ENCODE data around the gene ABCG4. TPM values are rescaled to one million over a fixed set of nuclear protein-coding genes. Genes with fewer than 3 reads are reported as not detected.

ABCG4 gene
- total and polyA plus RNA-seq, 9 of the 15 experiments (the other 6 are each of a cell fraction or from before 2014, with no cell fraction given): 0.03 to 0.11 (median 0.07) TPM; not detected in 4

DNA sequence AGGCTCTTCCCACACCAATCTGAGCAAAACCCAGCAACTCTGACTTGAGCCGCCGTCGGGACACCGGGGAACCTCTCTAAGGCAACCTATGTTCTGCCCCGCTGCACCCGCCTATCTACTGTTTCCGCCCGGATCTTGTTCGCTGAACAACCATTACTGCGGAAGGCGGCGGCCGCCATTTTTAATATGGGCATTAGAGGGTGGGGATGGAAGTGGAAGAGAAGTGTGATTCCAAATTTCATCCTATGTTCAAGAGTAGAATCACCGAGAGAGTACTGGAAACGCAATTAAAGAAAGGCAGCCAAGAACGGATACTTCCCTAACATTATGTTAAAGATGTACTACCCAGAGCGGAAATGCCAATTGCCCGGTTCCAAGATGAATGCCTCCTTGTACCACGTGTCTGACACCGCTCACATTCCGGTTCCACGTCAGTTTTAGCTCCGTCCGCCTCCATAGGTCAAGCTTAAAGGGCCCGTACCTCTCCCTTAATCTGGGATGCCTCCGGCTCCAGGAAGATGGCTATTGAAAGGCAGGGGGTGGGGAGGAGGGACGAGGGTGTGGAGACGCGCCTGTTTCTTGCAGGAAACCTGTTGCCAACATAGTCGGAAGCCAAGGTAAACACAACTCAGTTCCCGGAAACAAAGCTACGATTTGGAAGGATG is 47.0 kb upstream of the ABCG4 start, which contains the start of gene DPAGT1 (continued):
- TF ChIP-seq, protein P1, sequence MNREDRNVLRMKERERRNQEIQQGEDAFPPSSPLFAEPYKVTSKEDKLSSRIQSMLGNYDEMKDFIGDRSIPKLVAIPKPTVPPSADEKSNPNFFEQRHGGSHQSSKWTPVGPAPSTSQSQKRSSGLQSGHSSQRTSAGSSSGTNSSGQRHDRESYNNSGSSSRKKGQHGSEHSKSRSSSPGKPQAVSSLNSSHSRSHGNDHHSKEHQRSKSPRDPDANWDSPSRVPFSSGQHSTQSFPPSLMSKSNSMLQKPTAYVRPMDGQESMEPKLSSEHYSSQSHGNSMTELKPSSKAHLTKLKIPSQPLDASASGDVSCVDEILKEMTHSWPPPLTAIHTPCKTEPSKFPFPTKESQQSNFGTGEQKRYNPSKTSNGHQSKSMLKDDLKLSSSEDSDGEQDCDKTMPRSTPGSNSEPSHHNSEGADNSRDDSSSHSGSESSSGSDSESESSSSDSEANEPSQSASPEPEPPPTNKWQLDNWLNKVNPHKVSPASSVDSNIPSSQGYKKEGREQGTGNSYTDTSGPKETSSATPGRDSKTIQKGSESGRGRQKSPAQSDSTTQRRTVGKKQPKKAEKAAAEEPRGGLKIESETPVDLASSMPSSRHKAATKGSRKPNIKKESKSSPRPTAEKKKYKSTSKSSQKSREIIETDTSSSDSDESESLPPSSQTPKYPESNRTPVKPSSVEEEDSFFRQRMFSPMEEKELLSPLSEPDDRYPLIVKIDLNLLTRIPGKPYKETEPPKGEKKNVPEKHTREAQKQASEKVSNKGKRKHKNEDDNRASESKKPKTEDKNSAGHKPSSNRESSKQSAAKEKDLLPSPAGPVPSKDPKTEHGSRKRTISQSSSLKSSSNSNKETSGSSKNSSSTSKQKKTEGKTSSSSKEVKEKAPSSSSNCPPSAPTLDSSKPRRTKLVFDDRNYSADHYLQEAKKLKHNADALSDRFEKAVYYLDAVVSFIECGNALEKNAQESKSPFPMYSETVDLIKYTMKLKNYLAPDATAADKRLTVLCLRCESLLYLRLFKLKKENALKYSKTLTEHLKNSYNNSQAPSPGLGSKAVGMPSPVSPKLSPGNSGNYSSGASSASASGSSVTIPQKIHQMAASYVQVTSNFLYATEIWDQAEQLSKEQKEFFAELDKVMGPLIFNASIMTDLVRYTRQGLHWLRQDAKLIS (CRISPR knock-in tag; IDR thresholded peaks at IDR 0.05): no peak
- no peak for TF ChIP-seq ARID1B (IDR thresholded peaks at IDR 0.05)
- TF ChIP-seq SOX6 (IDR thresholded peaks at IDR 0.05): no peak
- TF ChIP-seq, protein P2, sequence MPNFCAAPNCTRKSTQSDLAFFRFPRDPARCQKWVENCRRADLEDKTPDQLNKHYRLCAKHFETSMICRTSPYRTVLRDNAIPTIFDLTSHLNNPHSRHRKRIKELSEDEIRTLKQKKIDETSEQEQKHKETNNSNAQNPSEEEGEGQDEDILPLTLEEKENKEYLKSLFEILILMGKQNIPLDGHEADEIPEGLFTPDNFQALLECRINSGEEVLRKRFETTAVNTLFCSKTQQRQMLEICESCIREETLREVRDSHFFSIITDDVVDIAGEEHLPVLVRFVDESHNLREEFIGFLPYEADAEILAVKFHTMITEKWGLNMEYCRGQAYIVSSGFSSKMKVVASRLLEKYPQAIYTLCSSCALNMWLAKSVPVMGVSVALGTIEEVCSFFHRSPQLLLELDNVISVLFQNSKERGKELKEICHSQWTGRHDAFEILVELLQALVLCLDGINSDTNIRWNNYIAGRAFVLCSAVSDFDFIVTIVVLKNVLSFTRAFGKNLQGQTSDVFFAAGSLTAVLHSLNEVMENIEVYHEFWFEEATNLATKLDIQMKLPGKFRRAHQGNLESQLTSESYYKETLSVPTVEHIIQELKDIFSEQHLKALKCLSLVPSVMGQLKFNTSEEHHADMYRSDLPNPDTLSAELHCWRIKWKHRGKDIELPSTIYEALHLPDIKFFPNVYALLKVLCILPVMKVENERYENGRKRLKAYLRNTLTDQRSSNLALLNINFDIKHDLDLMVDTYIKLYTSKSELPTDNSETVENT (CRISPR knock-in tag; IDR thresholded peaks at IDR 0.05): no peak
- peak; percentile 92 to 97 for TF ChIP-seq TEAD1 (CRISPR knock-in tag; IDR thresholded peaks at IDR 0.05)
- TF ChIP-seq ZNF696 (CRISPR knock-in tag; conservative IDR thresholded peaks at IDR 0.05): no peak
- TF ChIP-seq JUN (IDR thresholded peaks at IDR 0.05; ENCODE audit: borderline replicate concordance, low read depth, low read length): peak; percentile 55; the same call in 1 of the 2 replicates
- no peak for TF ChIP-seq JUN (CRISPR knock-in tag; IDR thresholded peaks at IDR 0.05; ENCODE audit: borderline replicate concordance)
- TF ChIP-seq POLR2A (conservative IDR thresholded peaks at IDR 0.05): peak; percentile 64
- no peak for TF ChIP-seq ZNF274 (IDR thresholded peaks at IDR 0.05; ENCODE audit: borderline replicate concordance, low read depth, low read length)
- peak in 1 of 2 experiments; percentile 95; a peak in 2 of 4 replicates for TF ChIP-seq HDAC1 (IDR thresholded peaks at IDR 0.05)
- TF ChIP-seq SAFB2 (IDR thresholded peaks at IDR 0.05; ENCODE audit: borderline replicate concordance, low read depth, low read length, severe bottlenecking): no peak
- TF ChIP-seq ATF7 (IDR thresholded peaks at IDR 0.05): peak; percentile 67
- TF ChIP-seq SIX5 (IDR thresholded peaks at IDR 0.05; ENCODE audit: borderline replicate concordance in 1 of 2, insufficient read depth in 1 of 2, low read depth in 1 of 2, low read length in 2 of 2): peak; percentile 59 to 84
- peak in 1 of 2 experiments; percentile 79; a peak in 2 of 4 replicates for TF ChIP-seq ETV6 (IDR thresholded peaks at IDR 0.05; ENCODE audit: borderline replicate concordance in 1 of 2, low read depth in 2 of 2, low read length in 1 of 2)
- no peak for TF ChIP-seq ETV6 (CRISPR knock-in tag; IDR thresholded peaks at IDR 0.05; ENCODE audit: borderline replicate concordance)
- peak; percentile 52 for TF ChIP-seq RBFOX2 (IDR thresholded peaks at IDR 0.05; ENCODE audit: low read depth, low read length)
- TF ChIP-seq, protein P3, sequence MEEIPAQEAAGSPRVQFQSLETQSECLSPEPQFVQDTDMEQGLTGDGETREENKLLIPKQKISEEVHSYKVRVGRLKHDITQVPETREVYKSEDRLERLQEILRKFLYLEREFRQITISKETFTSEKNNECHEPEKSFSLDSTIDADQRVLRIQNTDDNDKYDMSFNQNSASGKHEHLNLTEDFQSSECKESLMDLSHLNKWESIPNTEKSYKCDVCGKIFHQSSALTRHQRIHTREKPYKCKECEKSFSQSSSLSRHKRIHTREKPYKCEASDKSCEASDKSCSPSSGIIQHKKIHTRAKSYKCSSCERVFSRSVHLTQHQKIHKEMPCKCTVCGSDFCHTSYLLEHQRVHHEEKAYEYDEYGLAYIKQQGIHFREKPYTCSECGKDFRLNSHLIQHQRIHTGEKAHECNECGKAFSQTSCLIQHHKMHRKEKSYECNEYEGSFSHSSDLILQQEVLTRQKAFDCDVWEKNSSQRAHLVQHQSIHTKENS (CRISPR knock-in tag; IDR thresholded peaks at IDR 0.05): no peak
- TF ChIP-seq ZNF124 (CRISPR knock-in tag; IDR thresholded peaks at IDR 0.05): no peak
- TF ChIP-seq BCOR (IDR thresholded peaks at IDR 0.05): no peak
- TF ChIP-seq SMARCA4 (IDR thresholded peaks at IDR 0.05): no peak
- peak; percentile 46 for TF ChIP-seq JUND (IDR thresholded peaks at IDR 0.05; ENCODE audit: borderline replicate concordance, low read depth, low read length)
- peak; percentile 40; the same call in 2 of the 3 replicates for TF ChIP-seq JUND (tag; IDR thresholded peaks at IDR 0.05; ENCODE audit: borderline replicate concordance, low read depth, low read length)
